ENCODE results near the gene CPNE7.

GRCh38 chr16:89588413-89589109 lies 13.0 kb downstream of the CPNE7 start:
- TF ChIP-seq POLR2A (IDR thresholded peaks at IDR 0.05; ENCODE audit: low read length) = no peak
- TF ChIP-seq GATA1 (IDR thresholded peaks at IDR 0.05; ENCODE audit: low read depth, low read length) = no peak

Data from erythroblast (primary cell).